ENCODE results near the gene ST3GAL3.

The ST3GAL3 gene

DNA sequence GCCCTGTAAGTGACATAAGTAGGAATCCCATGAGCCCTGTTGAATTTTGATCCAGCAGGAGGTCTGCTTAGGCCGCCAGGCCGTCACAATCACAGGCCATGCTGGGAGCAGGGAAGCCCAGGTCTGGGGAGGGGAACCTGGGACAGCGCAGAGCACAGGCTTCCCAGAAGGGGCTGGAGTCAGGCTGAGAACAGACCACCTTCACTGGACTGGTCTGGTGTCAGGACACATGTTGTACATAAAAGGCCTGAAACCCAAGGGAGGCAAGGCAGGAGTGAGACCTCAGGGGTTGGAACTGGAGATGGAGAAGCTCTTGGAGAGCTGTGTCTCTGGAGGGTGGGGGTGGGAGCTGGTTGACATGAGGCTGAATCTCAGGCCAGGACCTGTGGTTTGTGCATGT is 163.0 kb downstream of the ST3GAL3 start:
- no peak for DNase-seq (ENCODE audit: low read depth)
- H3K4me3 ChIP-seq (ENCODE audit: low read length): no peak overlapping the region
- TF ChIP-seq, protein P1, sequence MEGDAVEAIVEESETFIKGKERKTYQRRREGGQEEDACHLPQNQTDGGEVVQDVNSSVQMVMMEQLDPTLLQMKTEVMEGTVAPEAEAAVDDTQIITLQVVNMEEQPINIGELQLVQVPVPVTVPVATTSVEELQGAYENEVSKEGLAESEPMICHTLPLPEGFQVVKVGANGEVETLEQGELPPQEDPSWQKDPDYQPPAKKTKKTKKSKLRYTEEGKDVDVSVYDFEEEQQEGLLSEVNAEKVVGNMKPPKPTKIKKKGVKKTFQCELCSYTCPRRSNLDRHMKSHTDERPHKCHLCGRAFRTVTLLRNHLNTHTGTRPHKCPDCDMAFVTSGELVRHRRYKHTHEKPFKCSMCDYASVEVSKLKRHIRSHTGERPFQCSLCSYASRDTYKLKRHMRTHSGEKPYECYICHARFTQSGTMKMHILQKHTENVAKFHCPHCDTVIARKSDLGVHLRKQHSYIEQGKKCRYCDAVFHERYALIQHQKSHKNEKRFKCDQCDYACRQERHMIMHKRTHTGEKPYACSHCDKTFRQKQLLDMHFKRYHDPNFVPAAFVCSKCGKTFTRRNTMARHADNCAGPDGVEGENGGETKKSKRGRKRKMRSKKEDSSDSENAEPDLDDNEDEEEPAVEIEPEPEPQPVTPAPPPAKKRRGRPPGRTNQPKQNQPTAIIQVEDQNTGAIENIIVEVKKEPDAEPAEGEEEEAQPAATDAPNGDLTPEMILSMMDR (IDR thresholded peaks at IDR 0.05; ENCODE audit: insufficient read depth, low read depth, low read length, missing control alignments): no peak

DNA sequence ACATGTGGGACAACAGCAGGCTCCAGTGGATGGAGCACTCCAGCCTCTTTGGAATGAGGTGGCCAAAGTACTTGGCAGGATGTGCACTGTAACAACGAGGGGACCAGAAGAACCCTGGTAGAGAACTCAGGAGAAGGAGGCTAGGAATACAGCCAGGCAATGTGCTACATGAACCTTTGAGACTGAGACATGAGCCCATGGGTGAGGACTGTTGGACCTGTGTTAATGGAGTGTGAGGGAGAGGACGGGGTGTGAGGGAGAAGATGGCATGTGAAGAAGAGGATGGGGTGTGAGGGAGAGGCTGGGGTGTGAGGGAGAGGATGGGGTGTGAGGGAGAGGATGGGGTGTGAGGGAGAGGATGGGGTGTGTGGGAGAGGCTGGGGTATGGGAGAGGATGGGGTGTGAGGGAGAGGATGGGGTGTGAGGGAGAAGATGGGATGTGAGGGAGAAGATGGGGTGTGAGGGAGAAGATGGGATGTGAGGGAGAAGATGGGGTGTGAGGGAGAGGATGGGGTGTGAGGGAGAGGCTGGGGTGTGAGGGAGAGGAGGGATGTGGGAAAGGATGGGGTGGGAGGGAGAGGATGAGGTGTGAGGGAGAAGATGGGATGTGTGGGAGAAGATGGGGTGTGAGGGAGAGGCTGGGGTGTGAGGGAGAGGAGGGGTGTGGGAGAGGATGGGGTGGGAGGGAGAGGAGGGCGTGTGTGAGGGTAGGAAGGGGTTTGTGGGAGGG is 164.0 kb downstream of the ST3GAL3 start:
- TF ChIP-seq, protein P1 (IDR thresholded peaks at IDR 0.05; ENCODE audit: insufficient read depth, low read depth, low read length, missing control alignments): no peak
- DNase-seq (ENCODE audit: low read depth): no peak
- no peak overlapping the region for H3K4me3 ChIP-seq (ENCODE audit: low read length)

DNA sequence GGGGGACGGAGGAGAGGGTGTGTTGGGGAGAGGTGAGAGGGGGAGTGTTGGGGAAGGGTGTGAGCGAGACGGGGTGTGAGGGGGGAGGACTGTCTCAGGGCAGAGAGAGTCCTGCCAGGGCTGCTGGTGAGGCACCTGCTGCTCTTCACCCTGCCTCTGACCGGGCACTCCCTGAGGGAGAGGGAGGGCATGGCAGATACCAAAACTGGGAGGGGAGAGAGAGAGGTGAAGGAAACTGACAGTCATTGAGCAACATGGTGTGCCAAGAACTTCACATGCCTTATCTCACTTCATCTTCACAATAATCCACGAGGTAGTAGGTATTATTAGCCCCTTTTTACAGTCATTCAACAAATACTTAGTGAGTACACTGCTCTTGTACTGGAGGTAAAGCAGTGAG is 164.9 kb downstream of the ST3GAL3 start:
- H3K4me3 ChIP-seq (ENCODE audit: low read length): no peak overlapping the region
- peak; percentile 76 for DNase-seq (ENCODE audit: low read depth)
- TF ChIP-seq, protein P1 (IDR thresholded peaks at IDR 0.05; ENCODE audit: insufficient read depth, low read depth, low read length, missing control alignments): no peak

DNA sequence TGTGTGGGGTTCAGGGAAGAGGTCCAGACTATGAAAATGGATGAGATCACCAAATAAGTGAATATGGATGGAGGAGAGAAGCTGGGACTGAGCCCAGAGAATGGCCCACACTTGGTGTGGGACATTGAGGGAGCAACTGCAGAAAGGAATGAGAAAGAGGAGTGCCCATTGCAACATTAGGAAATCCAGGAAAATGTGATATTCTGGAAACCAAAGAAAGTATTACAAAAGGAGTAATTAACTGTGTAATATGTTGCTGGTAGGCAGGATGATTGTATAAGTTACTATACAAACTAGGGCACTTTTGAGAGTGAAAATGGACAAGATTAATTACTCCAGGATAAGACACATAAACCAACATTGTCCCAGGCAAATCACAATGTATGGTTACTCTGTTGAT is 166.5 kb downstream of the ST3GAL3 start:
- H3K4me3 ChIP-seq (ENCODE audit: low read length): no peak overlapping the region
- TF ChIP-seq, protein P1 (IDR thresholded peaks at IDR 0.05; ENCODE audit: insufficient read depth, low read depth, low read length, missing control alignments): no peak
- DNase-seq (ENCODE audit: low read depth): no peak

DNA sequence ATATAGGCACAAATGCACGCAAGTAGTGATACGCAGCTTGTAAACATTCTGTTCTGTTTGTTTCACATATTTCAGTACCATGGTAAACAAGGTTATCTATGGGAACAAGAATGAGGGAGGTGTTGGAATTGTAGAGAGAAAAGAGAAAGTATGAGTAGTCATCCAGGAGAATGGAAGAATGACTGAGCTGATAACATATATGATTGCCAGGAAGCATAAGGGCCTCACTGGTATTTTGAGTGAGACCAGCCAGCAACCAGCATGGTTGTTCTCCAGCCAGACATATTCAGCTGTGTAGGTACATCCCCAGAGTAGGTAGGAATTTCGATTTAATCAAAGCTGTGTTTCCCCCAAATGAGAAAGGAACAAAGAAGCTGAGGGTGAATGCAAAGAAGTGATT is 167.4 kb downstream of the ST3GAL3 start:
- no peak overlapping the region for H3K4me3 ChIP-seq (ENCODE audit: low read length)
- TF ChIP-seq, protein P1 (IDR thresholded peaks at IDR 0.05; ENCODE audit: insufficient read depth, low read depth, low read length, missing control alignments): no peak
- DNase-seq (ENCODE audit: low read depth): no peak

DNA sequence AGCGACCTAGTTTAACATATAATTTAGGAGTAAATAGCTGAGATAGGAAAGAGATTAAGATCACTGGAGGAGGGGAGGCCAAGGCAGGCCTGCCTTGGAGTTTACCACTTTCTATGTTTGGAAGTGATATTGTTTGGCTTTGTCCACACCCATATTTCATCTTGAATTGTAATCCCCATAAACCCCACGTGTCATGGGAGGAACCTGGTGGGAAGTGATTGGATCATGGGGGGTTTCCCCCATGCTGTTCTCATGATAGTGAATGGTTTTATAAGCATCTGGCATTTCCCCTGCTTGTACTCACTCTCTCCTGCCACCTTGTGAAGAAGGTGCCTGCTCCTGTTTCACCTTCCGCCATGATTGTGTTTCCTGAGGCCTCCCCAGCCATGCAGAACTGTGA is 168.0 kb downstream of the ST3GAL3 start:
- H3K4me3 ChIP-seq (ENCODE audit: low read length): no peak overlapping the region

More for the DNA sequence above, 168.0 kb downstream of the ST3GAL3 start:
- no peak for DNase-seq (ENCODE audit: low read depth)
- TF ChIP-seq, protein P1 (IDR thresholded peaks at IDR 0.05; ENCODE audit: insufficient read depth, low read depth, low read length, missing control alignments): no peak

Measured in epithelial cell of esophagus (primary cell).